ENCODE data around the gene KRT15.

KRT15 gene

DNA sequence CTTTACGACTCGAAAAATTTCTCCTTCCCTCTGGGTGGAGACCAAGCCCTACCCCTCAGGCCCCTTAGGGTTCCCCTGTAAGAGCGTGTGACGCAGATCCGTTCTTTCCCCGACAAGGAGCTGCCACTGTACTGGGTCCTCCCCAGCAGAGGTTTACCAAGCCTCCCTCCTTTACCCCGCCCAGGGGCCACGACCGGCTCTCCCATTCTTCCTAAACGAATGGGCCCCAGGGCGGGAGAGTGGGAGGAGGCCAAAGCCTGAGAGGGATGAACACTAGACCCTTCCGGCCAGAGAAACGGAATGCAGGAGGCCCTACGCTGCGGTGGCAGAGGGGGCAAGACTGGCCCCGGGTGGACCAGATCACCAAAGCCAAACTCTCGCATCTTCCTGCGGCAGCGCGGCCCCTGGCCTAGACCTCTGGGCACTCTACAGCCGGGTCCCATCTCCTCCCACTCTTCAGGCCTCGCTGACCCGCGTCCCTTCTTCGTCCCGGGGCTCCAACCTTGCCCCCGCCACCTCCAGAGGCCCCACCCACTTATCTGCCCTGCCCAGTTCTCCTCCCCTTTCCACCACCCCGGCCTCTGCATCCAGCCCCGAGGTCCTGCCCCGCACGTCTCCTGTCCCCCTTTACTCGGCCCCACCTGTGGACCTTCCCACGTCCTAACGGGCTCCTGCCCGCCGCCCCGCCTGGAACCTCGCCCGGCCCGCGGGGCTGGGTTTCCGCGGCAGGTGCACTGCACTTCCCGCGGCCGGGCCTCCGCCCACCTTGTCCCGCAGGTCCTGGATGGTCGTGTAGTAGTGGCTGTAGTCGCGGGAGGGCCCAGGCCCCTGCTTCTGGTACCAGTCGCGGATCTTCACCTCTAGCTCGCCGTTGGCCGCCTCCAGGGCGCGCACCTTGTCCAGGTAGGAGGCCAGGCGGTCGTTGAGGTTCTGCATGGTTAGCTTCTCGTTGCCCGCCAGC is 8.7 kb upstream of the KRT15 start:
- DNase-seq (ENCODE audit: low read depth in 1 of 2, low spot score in 1 of 2), result no peak

DNA sequence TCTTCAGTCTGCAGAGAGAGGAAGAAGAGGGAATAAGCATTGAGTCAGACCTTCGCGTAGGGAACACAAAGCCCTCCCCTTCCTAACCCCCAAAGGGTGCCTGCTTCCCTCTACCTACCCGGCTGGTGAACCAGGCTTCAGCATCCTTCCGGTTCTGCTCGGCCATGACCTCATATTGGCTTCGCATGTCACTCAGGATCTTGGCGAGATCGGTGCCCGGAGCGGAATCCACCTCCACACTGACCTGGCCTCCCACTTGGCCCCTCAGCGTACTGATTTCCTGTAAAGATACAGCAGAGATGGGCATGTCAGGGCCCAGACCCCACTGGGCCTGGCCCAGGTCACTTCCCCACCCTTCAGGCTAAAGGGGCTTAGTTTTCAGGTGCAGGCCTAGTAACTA is 5.6 kb upstream of the KRT15 start:
- DNase-seq (ENCODE audit: low read depth in 1 of 2, low spot score in 1 of 2), result no peak

DNA sequence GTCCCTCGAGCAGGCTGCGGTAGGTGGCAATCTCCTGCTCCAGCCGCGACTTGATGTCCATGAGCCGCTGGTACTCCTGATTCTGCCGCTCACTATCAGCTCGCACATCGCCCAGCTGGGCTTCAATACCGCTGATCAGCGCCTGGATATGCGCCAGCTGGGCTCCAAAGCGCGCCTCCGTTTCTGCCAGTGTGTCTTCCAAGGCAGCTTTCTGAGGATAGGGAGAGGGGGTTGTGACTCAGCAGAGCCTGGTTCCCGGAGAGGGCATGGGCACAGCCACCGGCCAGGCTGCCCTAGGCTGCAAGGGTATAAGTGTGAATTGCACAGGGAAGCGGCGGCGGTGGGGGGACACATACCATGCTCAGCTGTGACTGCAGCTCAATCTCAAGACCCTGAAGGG is 5.1 kb upstream of the KRT15 start:
- DNase-seq (ENCODE audit: low read depth in 1 of 2, low spot score in 1 of 2), result no peak

DNA sequence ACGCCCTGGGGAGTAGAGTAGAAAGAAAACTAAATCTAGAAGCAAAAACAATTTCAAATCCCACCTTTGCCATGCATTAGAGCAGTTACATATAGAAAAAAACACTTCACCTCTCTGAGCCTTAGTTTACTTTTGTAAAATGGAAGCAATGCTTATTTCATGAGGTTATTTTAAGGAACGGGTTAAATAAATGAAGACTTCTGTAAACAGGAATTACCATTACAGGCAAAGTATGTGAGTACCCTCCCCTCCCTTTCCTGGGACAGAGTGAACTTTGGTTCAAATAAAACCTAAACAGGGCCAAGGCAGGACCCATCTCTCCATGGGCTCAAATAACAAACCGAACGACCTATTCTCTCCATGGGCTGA is 4.5 kb upstream of the KRT15 start:
- DNase-seq (ENCODE audit: low read depth in 1 of 2, low spot score in 1 of 2), result no peak

DNA sequence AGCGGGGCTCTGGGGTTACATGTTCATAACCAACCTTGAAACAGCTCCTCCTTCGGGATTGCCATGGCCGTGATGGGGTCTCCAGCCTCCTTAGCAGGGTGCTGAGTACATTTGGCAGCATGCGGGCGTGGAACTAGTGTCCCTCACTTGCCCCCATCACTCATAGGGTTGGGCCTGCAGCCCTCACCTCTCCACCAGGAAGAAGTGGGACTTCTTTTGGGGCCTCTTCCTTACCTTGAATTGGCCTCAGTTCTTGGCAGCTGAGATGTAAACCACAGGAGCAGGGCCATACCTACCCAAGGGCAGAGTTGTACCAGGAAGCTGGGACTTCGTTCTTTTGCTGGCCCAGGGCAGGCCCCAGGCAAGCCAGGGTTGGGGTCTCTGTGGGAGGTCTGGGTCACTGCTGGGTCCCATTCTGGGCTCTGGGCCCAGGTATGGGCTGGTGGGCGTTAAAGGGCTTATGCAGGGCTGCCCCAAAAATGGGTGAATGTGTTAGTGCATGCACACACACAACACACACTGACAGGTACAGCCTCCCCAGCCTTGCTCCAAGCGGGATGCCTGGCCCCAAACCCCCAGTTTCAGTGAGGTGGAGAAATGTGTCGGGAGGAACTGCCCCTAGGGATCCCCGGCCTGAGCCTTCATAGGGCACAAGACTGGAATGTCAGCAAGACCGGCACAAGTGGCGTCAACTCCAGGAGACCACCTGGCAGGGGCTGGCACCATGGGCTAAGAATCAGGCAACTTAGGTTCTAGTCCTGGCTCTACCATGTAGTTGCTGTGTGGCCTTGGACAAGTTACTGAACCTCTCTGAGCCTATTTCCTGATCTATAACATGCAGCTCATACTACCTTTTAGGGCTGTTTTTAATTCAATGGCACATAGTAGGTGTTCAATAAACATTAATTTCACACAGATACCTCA is 3.9 kb upstream of the KRT15 start:
- no peak for DNase-seq (ENCODE audit: low read depth in 1 of 2, low spot score in 1 of 2)

DNA sequence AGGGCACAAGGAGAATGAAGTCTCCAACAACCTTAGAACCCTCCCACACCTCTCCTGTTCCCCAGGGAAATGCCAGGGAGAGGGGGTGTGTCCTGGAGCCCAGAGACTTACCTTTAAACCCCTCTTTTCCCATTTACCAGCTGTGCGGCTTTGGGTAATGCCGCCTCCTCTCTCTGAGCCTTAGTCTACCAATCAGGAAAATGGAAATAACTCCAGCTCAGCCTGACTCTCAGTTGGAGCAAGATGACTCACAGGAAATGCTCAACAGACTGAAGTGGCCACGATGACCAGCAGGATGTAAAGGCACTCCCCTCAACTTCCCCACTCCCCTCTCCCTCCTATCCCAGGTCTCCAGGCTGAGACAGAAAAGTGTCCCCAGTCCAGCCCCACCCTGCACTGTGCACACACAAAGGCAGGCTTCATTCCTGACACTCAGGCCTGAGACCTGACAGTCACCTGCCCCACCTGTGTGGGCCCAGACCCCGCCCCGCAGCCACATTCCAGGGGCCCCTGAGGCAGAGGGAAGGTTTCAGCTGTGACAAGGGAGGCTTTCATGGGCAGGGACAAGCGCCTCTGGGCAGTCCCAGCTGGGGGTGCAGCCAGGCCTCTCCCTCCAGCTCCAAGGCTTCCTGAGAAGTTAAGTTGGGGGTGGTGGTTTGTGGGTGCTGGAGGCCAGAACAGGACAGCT is 3.0 kb upstream of the KRT15 start:
- DNase-seq (ENCODE audit: low read depth in 1 of 2, low spot score in 1 of 2), result no peak

DNA sequence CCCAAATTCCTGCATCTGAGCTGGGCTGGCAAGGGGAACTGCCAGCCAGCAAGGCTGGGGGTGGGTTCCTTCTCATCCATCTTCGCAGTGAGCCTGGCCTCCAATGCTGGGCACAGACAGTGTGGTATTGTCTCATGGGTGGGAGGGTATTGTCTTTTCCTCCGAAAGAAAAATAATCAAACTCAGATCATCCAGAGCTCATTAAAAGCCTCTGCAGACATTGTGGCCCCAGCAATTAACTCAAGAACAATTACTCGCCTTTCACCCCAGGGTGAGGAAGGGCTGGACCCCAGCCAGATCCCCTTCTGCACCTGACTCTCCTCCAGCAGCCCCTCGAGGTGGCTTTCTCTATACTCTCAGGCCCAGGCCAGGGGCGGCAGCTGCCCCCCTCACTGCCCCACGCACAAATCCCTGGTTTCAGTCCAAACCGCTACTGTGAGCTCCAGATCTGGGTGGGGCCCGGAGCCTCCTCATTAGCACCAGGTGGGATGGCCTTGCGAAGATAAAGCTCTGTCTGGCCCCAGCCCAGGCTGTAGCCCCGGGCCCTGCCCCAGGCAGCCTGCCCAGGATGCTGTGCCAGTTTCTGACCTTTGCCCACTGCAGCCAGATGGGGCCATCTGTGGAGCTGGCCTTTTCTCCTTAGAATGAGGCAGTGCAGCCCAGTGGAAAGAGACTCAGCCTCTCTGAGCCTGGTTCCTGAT is 2.3 kb upstream of the KRT15 start:
- DNase-seq (ENCODE audit: low read depth in 1 of 2, low spot score in 1 of 2), result no peak

DNA sequence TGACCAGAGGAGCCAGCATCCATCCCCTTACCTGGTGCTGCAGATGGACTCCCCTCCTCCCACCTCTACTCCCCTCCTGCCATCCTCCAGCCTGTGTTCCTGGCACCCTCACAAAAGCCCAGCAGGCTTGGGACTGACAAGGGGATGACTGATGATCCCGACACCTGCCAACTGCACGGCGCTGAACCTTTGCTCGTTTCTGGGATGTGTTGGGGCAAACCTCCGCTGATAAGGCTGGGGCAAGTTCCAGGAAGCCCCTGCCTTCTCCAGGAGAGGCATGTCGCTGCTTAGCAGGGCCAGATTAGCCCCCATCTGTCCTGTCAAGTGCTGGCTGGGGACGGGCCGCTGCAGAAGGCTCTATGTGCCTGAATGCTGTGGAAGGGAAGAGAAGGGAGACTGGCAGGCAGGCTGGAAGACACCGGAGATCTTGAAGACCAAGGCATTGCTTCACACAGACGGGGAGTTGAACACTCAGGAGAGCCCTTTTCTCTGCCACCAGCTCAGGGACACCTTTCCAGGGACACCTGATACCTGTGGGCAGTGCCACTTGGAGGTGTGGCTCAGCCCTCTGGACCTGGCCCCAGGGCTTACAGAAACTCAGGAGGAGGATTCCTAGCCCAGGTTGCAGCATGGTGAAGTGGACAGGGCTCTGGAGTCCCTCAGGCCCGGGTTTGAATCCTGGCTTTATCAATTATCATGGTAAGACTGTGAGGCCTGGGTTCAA is 973 bp upstream of the KRT15 start:
- no peak for DNase-seq (ENCODE audit: low read depth in 1 of 2, low spot score in 1 of 2)

DNA sequence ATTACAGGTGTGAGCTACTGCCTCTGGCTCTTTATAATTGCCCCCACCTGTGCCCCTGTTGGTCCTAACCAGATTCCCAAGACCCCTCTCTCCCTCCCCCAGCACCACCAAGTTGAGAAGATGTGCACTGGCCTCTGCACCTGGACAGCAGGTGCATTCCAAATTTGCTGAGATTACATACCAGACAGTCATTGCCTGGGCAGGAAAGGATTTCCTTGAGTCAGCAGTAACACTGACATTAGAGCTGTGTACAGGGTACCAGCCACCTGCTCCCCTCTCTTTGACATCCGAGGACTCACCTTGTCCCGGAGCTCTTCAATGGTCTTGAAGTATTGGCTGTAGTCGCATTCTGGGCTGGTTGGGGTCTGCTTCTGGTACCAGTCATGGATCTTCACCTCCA is 659 bp downstream of the KRT15 start:
- no peak for DNase-seq (ENCODE audit: low read depth in 1 of 2, low spot score in 1 of 2)

DNA sequence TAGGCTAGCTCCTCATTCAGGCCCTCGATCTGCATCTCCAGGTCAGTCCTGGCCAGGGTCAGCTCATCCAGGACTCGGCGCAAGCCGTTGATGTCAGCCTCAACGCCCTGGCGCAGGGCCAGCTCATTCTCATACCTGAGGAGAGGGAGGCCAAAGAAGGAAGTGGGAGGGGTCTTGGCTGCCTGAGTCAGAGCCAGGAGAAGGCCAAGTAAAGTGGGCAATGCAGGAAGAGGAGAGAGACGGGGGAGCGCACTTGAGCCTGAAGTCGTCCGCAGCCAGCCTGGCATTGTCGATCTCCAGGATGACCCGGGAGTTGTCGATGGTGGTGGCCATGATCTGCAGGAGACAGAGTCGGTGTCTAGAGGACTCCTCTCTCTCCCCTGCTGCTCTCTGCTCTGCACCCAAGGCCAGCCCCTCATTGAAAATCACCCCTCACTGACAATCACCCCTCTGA is 1.8 kb downstream of the KRT15 start:
- DNase-seq (ENCODE audit: low read depth in 1 of 2, low spot score in 1 of 2), result no peak

DNA sequence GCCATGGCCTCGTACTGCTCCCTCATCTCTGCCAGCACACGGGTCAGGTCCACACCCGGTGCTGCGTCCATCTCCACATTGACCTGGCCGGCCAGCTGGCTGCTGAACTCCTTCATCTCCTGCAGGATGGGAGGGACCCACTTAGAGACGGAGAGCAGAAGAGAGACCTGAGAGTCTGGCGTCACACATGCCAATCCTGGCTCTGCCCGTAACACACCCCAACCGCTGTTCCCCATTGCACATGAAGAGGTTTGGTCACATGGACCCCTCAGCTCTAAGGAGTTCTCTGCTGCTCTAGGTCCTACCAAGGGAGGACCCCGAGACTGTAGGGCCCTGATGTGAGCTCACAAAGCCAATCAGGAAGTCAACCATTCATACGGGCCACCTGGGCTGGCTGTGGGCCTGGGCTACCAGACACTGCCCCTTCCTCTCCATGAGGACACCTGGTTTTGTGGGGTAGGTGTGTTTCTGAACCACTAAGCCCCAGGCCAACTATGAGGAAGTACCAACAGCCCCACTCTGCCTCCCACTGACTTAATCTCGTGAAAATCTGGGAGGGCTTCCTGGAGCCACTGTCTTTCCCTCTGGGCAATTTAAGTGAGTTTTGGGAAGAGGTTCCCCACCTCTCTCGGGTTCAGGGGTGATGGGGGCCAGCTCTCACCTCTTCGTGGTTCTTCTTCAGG is 2.4 kb downstream of the KRT15 start:
- DNase-seq (ENCODE audit: low read depth in 1 of 2, low spot score in 1 of 2), result no peak

DNA sequence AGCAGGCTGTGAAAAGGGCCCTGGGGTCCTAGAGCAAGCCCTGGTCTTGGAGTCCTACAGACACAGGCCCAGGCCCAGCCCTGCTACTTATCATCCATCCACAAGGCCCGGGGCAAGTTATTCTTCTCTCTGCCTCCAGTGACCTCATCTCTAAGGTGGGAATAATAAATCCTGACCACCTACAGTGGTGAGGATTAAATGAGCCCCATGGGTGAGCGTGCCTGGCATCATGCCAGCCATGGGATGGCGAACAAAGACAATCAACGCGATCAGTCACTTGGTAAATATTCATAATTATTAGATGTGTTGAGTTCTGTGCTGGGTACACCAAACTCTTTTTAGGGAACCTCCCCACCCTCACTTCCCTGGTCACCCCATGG is 5.5 kb downstream of the KRT15 start:
- DNase-seq (ENCODE audit: low read depth in 1 of 2, low spot score in 1 of 2), result no peak

DNA sequence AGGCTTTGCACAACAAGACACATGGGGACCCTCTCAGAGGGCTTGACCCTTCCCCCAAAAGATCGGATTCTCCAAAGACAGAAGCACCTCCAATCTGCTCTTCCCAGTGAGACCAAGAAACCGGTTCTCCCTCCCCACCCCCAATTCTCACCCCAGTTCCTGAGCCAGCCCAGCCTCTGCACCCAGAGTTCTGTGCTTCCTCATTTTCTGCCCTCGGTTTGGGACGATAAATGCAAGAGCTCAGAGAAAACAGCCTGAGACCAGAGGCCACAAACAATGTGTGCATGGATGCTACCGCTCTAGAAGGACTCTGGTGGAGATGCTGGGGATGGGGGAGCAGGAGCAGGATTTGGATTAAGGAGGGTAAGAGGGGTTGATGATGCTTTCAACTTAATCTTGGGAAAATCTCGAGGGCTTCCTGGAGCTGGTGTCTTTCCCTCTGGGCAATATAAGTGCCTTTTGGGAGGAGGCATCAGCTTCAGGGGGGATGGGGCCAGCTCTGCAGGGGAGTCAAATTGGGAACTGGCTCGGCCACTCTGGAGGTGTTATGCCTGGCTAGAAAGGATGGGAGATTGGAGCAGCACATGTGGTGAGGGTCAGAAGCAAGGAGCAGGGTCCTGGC is 6.0 kb downstream of the KRT15 start:
- DNase-seq (ENCODE audit: low read depth in 1 of 2, low spot score in 1 of 2), result no peak

DNA sequence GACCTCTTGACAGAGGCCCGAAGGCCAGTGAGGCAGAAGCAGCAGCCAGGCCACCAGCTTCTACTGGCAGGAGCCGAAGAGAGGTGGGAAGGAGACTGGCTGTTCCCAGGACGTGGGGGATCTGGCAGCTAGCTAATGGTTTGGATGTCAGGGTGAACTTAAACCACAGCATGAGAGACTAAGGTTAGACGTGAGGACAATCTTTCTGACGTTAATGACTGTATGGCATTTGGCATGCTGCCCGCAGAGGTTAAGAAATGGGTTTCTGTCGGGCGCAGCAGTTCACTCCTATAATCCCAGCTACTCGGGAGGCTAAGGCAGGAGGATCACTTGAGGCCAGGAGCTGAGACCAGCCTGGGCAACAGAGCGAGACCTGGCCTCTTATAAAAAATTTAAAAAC is 7.0 kb downstream of the KRT15 start:
- no peak for DNase-seq (ENCODE audit: low read depth in 1 of 2, low spot score in 1 of 2)

DNA sequence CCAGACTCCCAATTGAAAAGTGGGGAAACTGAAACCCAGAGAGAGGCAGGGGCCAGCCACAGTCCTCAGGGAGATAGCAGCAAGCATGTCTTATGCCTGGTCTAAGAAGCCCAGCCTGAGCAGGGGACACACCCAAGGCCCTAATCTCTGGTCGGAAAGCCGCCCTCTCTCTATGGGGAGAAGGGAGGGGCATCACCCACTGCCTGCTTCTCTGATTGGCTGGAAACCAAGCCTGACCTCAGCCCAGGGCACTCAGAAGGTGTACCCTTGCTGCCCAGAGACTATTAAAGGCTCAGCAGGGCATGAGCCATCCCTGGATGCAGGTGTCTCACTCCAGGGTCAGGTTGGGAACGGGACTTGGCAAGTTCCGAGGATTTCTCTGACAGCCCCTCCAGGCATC is 7.6 kb downstream of the KRT15 start:
- DNase-seq (ENCODE audit: low read depth in 1 of 2, low spot score in 1 of 2), result no peak

DNA sequence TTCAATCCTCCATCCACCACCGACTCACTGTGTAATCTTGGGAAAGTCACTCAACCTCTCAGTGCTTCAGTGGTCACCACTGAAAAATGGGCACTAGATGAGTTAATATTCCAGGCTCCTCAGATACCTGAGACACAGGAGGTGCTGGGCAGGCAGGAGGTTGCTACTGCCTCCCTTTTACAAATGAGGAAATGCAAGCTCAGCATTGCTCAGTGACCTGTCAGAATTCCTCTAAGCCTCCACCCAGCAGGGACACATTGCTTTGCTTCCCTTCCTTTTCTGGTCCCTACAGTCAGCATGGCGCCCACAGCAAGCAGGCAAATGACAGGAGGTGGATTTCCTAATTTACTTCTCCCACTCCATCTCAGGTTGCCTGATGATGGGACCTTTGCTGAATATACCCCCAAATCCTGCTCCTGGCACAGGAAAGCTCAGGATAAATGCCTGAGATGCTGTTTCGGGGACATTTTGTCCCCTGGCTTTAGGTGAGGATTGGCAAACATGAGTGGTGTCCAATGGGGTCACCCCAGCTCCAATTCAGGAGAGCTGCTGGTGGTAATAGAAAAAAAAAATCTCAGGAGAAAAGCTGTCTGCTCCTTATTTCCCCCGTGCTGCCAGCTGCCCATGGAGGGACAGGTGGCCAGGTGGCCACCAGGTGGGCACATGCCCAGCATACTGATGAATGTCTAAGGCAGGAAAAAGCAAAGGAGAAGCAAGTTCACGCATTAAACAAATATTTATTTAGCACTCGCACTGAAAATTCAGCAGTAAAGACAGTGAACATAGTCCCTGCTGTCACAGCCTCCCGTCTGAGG is 8.2 kb downstream of the KRT15 start:
- no peak for DNase-seq (ENCODE audit: low read depth in 1 of 2, low spot score in 1 of 2)

DNA sequence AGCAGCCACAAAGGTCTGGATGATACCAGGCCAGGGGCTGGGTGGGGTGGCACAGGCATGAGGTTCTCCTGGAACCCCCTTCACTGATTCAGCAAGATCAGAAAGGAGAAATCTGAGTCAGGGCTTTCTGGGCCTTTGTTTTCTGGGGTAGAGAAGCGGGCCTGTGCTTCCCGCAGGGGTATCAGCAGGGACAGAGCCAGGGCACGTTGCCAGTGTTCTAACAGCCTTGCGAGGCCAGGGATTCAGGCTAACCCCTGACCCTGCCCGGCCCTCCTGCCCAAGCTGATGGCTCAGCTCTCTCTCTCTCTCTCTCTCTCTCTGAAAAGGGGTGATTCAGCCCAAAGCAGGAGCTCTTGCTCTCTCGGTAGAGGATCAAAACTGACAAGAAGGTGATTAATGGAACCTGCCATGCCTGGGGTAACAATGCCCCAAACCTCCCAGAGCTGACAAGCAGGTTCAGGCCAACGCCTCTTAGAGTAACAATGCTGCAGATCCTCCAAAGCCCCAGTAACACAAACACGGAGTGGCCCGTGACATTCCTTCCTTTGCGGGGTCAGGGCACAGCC is 11.3 kb downstream of the KRT15 start:
- no peak for DNase-seq (ENCODE audit: low read depth in 1 of 2, low spot score in 1 of 2)
